Measurements from ENCODE around the gene MZT2A.
"Not testable (repeated sequence)": the region's sequence is repeated elsewhere in the genome, so short reads cannot be mapped to it uniquely, and the experiment has no call there.

MZT2A gene

DNA sequence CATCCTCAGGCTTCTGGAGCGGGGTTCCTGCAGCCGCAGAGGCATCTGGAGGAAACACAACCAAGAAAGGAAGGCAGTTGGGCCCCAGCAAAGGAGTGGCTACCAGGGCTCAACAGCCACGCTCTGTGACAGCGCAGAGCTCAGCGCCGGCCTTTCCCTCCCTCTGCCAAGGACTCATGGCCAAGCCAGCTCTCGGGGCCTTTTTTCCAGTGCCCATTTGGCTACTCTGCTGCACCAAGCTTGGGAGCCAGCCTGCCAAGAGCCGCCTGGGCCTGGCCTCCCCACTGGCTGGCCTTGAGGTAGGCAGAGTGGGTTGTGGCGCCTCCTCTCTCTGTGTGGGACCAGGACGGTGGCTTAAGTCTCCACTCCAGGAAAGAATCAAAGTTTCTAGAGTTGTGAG is 28.3 kb upstream of the MZT2A start:
- no peak for DNase-seq (ENCODE audit: low spot score)

DNA sequence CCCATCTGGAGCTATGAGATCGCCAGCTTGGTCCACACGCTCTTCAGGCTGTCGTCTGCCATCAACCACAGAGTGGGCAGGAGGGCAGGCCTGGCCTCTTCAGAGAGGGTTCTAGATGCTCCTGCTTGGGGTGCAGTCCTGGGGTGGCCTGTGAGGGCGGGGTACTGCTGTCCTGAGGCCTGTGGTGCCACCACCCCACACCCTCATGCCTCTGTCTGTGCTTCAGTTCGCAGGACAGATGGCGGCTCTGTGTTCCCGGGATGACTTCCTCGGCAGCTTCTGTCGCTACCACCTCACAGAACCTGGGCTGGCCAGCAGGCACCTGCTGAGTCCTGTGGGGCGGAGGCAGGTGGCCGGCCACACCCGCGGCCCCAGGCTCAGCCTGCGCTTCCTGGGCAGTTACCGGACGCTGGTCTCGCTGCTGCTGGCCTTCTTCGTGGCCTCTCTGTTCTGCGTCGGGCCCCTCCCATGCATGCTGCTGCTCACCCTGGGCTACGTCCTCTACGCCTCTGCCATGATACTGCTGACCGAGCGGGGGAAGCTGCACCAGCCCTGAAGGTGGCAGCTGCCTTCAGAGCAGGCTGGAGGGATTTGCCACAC is 27.8 kb upstream of the MZT2A start:
- DNase-seq (ENCODE audit: low spot score): not testable (repeated sequence)

DNA sequence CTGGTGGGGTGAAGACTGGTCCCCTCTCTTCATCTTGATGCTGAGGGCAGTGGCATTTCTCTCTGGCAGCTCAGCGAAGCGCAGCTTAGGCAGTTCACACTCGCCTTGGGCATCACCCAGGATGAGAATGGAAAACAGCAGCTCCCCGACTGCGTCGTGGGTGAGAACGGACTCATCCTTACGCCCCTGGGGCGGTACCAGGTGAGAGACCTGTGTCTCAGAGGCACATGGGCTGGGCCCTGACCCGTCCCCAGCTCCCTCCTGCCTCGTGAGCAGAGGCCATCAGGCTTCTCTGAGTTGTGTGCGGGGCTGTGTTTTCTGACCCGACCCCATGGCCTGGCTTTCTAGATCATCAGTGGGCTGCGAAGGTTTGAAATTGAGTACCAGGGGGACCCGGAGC is 27.3 kb upstream of the MZT2A start:
- no peak for DNase-seq (ENCODE audit: low spot score)

DNA sequence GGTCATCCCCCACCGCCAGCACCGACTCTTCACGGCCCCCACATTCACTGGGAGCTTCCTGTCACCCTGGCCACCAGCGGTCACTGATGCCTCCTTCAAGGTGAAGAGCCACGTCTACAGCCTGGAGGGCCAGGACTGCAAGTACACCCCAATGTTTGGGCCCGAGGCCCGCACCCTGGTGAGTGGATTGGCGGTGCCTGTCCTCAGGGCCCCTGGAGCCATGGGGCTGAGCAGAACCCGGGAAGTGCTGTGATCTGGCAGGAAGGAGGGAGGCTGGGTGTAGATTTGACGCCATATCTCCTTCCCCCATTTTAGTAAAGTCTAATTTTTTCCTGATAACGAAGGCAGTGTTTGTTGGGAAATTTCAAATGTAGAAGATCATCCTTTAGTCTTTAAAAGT is 26.3 kb upstream of the MZT2A start:
- DNase-seq (ENCODE audit: low spot score): not testable (repeated sequence)

DNA sequence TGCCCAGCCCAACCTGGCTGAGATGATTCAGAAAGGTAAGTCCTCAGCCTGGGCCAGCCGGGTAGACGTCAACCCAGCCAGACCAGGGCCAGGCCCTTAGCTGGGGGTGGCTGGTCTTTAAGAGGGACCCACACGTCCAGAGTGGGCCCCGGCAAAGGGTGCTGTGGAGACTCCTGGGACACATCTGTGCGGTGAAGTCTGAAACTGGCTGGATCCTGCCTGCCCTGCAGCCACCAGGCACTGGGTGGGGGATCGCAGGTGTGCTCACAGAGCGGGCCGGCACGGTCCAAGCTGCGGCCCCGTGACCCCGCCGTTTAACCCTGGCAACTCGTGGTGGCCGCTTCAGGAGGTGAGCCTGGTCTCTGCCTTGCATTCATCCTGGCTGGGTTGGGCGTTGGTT is 25.7 kb upstream of the MZT2A start:
- DNase-seq (ENCODE audit: low spot score): not testable (repeated sequence)

DNA sequence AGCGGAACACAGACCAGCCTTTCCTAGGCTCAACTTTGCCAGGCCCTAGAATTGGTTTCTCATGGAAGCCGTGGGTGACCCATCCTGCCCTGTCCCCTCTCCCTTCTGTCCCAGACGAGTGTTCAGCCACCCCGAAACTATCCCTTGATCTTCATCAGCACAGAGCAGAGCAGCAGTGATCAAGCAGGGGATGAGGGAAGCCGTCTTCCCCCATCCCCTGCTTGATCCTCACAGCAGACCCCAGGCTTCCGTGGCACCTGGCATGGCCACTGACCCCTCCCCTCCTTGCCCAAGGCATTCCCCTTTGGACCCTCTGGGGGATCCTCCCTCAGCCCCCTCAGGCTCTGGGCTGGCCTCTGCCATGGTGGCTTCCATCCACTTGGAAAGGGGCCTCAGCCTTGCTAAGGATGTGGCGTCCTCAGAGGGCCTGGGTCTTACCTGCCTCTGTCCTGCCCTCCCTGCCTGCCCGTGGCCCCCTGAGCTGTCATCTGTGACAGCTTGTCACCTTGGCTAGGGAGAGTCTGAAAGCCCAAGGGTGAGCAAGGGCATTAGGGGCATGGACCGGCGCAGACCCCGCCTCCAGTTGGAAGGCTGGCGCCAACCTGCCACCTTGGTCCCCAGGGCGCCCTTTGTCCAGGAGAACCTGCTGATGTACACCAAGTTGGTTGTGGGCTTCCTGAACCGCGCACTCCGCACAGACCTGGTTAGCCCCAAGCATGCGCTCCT is 25.1 kb upstream of the MZT2A start:
- no peak for DNase-seq (ENCODE audit: low spot score)

DNA sequence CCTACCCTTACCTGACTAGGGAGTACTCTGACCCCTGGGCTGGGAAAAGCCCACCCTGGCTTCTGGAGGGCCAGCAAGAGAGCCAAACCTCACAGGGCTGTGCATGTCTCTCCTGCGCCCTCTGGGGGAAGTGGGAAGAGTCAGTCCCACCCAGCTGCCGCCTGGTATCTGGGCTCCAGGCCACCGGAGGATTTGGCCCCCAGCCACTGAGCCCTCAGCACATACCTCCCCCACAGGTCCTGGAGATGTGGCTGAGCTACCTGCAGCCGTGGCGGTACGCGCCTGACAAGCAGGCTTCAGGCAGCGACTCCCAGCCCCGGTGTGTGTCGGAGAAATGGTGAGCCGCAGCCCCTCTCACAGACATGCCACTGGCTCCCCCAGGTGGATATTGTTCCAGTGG is 24.4 kb upstream of the MZT2A start:
- not testable (repeated sequence) for DNase-seq (ENCODE audit: low spot score)

DNA sequence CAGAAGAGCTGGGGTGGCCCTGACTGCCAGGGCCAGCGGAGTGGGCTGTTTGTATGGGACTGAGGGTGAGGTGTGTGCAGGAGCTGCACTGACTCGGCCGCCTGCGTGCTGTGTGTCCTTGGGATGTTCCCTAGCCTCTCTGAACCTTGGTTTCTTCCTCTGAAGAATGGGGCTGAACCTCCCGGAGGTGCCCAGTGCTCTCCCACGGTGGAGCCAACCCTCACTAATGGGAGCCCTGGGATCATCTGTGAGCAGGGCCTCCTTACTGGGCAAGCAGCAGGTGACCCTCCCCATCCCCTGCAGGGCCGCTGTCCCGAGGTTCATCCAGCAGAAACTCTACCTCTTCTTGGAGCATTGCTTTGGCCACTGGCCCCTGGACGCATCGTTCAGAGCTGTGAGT is 23.8 kb upstream of the MZT2A start:
- no peak for DNase-seq (ENCODE audit: low spot score)

DNA sequence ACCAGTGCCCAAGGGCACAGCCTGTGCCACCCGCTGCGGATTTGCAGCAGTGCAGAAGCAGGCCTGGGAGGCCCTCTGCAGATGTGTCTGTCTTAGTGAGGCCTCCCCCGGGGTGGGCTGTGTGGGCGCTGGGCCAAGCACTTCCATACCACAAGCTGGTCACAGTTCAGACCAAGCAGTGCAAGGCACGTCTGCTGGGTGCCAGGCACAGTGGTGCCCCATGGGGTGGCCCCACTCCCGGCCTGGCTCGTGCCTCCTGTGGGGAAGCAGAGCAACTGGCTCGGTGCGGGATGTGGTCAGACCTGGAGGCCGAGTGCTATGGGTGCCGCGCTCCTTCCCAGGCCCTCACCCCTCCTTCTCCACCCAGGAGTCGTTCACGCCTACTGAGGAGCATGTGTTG is 23.0 kb upstream of the MZT2A start:
- not testable (repeated sequence) for DNase-seq (ENCODE audit: low spot score)

DNA sequence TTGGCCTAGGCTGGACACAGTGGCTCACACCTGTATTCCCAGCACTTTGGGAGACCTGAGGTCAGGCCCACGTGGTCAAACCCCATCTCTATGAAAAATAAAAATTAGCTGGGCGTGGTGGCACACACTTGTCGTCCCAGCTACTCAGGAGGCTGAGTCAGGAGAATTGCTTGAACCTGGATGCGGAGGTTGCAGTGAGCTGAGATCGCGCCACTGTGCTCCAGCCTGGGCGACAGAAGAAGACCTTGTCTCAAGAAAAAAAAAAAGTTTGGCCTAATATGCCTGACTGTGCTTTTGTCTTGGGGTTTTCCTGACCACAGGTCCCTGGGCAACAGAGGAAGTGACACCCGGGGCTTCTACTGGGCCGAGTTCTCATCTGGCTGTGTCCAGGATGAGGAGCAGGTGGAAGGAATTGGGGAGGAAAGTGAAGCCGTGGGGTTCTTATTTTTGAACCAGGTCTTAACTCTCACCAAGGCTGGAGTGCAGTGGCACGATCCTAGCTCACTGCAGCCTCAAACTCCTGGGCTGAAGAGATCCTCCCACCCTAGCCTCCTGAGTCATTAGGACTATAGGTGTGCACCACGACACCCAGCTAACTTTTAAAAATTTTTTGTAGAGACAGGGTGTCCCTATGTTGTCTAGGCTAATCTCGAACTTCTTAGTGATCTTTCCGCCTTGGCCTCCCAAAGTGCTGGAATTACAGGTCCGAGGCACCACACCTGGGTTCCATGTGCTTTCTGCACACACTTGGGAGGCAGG is 22.4 kb upstream of the MZT2A start:
- not testable (repeated sequence) for DNase-seq (ENCODE audit: low spot score)

DNA sequence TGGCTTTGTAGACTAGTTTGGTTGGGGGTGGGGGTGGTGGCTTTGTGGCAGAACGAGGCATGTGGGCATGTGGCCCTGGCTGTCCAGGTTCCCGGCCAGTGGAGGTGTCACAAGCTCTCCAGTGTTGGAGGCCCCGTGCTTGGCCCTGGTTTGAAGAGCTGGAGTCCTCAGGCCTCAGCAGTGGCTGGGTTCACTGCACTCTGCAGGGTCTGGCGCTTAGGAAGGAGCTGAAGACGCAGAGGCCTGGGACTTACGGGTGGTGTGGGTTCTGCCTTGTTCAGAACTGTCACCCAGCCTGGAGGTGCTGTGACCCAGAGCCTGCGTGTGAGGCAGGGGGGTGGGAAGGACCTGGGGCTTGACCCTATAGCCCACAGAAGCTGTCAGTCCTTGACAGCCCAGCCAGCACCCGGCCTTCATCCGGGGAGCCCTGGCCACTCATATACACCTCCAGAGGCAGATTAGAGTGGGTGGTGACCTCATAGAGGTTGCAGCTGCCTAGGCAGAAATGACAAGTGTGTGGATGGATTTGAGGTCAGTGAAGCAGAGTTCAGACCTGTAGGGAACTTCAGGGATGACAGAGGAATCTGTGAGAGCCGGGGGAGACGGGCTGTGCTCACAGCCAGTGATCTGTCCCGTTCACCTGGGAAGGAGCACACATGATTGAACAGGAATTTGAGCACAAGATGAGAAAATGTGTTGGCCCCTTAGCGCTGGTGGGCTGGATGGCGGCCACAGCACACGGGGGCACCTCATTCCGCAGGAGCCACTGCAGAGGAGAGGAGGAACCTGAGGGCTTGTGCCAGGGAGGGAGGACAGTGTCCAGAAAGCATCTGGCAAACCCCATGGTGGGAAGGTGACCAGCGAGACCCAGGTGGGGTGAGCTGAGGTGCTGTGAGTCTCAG is 20.0 kb upstream of the MZT2A start:
- DNase-seq (ENCODE audit: low spot score): not testable (repeated sequence)

DNA sequence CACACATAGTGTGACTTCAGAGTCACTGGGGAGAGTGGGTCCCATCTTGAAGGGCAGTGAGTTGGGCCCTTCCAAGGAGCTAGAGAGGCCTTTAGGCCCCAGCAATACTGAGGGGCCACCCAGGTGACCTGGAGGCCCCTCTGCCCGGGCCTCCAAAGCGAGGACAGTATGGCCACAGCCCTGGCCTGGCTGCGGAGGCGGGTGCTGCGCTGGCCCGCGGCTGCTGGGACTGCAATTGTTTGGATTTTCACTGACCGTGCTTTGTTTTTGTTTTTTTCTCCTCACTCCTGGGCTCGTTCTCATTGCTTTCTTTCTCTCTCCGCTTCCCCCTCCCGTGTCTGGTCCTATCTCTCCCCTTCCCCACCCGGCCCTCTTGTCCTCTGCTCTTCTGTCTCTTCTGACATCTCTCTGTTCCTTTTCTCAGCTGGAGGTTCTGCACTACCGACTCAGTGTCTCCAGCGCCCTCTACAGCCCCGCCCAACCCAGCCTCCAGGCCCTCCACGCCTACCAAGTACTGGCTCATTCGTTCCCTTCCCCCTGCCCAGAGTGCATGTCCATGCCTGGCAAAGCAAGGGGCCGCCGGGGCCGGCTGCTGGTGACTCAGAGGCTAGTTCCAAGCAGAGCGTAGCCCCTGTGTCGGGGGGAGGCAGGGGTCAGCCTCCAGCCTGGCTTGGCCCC is 19.2 kb upstream of the MZT2A start:
- not testable (repeated sequence) for DNase-seq (ENCODE audit: low spot score)

DNA sequence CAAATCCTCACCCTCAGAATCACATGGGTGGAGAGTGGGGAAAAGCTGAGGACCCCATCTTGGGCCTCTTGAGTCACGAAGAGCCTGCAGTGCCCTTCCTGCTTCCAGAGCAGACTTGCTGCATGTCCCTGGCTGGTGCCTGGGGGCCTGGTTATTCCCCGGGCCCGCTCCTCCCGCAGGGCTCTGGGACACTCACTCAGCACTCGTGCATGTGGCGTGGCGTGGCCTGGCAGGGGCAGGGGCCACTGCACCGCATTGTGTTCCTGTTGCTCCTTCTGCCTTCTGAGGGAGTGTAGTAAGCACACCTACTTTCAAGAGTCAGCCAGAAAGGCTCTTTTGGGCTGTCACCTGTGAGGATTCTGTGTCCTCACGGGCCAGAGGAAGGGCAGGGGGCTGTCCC is 17.4 kb upstream of the MZT2A start:
- DNase-seq (ENCODE audit: low spot score): no peak

DNA sequence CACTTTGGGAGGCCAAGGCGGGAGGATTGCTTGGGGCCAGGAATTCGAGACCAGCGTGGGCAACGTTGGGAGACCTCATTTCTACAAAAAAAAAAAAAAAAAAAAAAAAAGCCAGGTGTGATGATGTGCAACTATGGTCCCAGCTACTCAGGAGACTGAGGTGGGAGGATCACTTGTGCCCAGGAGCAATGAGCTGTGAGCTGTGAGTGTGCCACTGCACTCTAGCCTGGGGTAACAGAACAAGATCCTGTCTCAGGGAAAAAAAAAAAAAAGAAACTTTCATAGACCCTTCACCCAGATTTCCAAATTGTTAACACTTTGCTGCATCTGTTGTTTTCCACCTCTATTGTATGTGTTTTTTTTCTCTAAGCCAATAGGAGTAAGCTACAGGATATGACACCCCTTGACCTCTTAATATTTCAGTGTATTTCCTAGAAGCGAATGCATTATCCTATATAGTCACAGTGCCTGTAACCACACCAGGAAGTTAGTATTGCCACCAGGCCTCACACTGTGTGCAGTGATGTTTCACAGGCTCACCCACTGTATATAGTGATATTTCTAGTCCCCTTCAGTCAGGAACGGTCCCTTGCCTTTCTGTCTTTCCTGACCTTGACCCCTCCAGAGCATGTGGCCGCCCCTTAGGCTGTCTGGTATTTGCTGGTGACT is 12.0 kb upstream of the MZT2A start:
- not testable (repeated sequence) for DNase-seq (ENCODE audit: low spot score)

DNA sequence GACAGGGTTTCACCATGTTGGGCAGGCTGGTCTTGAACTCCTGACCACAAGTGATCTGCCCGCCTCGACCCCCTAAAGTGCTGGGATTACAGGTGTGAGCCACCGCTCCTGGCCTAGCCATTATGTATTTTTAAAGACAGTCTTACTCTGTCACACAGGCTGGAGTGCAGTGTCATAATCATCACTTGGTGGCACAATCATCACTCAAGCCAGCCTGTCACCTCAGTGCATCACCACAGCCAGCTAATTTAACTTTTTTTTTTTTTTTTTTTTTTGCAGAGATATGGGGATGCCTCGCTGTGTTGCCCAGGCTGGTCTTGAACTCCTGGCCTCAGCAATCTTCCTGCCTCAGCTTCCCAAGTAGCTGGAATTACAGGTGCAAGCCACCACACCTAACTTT is 11.4 kb upstream of the MZT2A start:
- DNase-seq (ENCODE audit: low spot score): not testable (repeated sequence)

DNA sequence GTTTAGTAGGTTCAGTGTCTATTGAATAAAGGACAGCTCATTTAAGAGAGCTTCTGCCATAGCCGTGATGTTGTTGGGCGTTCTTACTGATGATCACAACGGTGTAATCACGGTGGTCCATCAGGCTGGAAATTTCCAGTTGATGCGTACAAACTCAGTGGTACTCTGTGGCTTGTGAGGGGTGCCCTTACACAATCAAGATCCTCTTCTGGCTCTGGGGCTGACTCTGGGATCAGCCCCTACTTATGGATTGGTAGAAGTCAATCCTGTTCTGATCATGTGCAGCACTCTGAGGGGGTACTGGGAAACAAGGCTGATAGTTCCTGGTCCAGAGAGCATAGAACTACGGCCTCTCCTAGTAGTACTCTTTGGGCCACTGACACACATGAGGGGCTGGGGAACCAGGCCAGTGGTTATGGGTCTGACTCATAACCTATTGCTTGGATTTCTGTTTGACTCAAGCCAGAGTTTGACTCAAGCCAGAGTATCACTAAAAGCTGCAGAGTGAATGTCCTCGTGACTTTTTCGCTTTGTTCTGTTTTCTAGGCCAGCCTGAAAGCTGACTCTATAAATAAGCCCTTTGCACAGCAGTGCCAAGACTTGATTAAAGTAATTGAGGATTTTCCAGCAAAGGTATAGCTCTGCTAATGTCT is 6.2 kb upstream of the MZT2A start:
- peak; percentile 43 for DNase-seq (ENCODE audit: low spot score)

DNA sequence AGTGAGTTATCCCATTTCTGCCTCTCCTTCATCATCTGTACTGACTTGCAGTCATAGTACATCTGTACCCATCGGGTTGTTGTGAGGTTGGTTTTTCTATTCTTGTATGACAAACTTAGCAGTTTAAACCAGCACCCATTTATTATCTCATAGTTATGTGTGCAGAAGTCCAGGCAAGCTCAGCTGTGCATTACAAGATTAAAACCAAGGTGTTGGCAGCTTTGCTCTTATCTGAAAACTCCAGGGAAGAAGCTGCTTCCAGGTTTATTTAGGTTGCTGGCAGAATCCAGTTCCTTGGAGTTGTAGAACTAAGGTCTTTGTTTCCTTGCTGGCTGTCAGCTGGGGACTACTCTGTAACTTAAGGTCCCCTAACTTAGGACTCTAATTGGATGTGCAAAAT is 3.3 kb upstream of the MZT2A start:
- DNase-seq (ENCODE audit: low spot score): not testable (repeated sequence)

DNA sequence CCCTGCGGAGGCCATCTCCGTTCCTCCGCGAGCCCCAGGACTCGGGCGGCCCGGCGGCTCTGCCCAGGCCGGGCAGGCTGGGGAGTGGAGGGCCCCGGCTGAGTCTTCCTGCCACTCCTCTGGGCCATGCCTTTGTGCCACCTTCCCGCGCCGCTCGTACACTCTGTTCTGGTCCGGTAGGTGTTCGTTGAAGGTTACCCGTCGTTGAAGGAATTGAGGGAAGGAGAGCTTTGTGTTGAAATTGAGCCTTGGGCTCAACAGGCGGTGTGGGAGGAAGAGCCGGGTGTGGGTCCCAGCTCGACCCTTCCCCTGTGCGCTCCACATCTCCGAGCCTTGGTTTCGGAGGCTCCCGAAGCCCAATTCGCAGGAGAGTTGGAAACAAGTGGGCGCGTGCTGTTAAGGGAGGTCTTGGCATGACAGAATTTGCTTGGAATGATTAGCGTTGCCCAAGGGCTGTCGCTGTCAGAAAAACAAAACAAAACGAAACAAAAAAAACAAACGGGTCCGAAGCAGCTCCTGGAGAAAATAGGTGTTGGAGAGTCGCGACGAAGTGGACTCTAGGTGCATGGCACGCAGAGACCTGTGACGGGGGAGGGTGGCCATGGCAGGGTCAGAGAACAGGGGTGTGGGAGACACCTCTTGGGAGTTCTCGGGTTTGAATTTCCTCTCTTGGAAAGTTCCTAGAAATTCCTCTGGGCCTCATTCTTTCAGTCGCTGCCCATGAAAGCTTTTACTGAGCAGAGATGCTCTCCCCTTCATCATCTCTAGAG is 1.2 kb upstream of the MZT2A start:
- DNase-seq (ENCODE audit: low spot score): no peak

DNA sequence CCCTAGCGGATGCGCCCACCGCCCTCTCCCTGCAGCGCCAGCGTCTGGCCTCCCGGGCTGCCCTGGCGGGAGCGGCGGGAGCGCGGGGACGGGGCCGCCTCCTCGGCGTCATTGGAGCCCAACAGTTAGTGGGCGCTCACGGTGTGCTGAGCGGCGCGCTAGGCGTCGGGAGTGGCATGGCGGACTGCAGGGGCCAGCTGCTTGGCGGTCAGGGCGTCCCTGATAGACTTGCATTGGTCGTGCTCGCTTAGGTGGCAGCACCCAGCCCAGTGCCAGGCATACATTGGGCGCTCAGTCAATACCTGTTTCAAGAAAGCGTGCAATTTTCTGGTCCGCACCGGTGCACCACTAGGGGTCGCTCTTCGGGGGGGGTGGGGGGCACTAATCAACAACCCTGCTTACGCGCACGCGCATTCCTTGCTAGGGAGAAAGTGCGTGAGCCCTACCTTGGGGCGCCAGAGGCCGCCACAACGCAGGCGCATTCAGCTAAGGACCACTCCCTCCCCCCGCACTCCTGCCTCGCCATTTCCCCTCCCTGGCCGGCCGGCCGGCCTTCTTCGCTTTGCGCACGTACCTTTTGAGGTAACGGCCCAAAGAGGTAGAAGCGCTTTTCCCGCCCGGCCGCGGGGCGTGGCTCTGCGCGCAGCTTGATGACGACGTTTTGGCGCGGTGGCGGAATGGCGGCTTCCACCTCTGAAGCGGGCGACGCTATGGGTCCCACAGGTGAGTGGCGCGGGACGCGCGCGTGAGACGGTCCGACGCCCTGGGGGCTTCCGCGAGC is 411 bp upstream of the MZT2A start:
- DNase-seq (ENCODE audit: low spot score): peak; percentile 100
